K562 (cell line): ENCODE data around the gene NEMP1. TPM values are rescaled to one million over a fixed set of nuclear protein-coding genes. Genes with fewer than 3 reads are reported as not detected.
A peak's percentile ranks its signal among the peaks of the same experiment; 100 is the strongest.

ENCODE experiments used
- ATAC-seq: fragments of 200-7000 bp; cut with Tn5 transposase; 3 replicates; pipeline ENCODE4 v1.9.1; 2020; ENCODE audit warnings: moderate library complexity
- BruUV-seq: library from RNA; stranded (reverse); fragments of 400-500 nt; replicated peaks from 2 replicates; lab custom pipeline; 2021; lab: Mats Ljungman, UMichigan
- CTCF ChIA-PET: fragments of 300-600 bp; formaldehyde crosslinking; extraction: SDS; loops from one replicate; lab custom pipeline; 2021; ENCODE audit warnings: low intra/inter-chr PET ratio; lab: Yijun Ruan, JAX
- POLR2A ChIA-PET: fragments of 300-600, 350-650 bp; sonication (Branson Sonifier 250); formaldehyde crosslinking; extraction: SDS; loops from one replicate; lab custom pipeline; 2021; ENCODE audit warnings: antibody characterized with exemption, inconsistent platforms; lab: Yijun Ruan, JAX
- DNase-seq, 4 experiments: peaks; one replicate each; pipeline versions ENCODE4 v3.0.0 to v3.0.0-alpha.2; 2011 to 2018; ENCODE audit warnings: low spot score in 3 of 4, mixed read lengths in 3 of 4; ENCODE audit errors: extremely low read depth in 1 of 4
- FAIRE-seq: peaks from 2 replicates; lab custom pipeline; 2011; peaks lifted over from hg19 to GRCh38; lab: Jason Lieb, UNC
- H2AFZ ChIP-seq: 2 replicates; pipeline ENCODE4 v1.6.0; 2011; ENCODE audit warnings: low read depth, low read length, control low read depth, inconsistent platforms
- H3K27ac ChIP-seq: fragments of 200-600 bp; 3 replicates; pipeline ENCODE4 v1.8.0; 2011; ENCODE audit warnings: low read depth, mild to moderate bottlenecking, control low read depth, inconsistent platforms, low read length, moderate library complexity, mixed read lengths; ENCODE audit errors: extremely low read depth
- H3K27me3 ChIP-seq, 2 experiments: fragments of 300-600 bp in 1 of 2; 2 replicates in 1 of 2; 3 replicates in 1 of 2; pipeline versions ENCODE4 v1.6.0 to v1.8.0; 2011; ENCODE audit warnings: inconsistent platforms in 2 of 2, low read length in 2 of 2, mild to moderate bottlenecking in 1 of 2, mixed read lengths in 1 of 2, moderate library complexity in 1 of 2; ENCODE audit not compliant: control insufficient read depth in 2 of 2, insufficient read depth in 2 of 2
- H3K36me3 ChIP-seq: fragments of 300-600 bp; 3 replicates; pipeline ENCODE4 v1.8.0; 2011; ENCODE audit warnings: mild to moderate bottlenecking, low read length, inconsistent platforms; ENCODE audit not compliant: control insufficient read depth, insufficient read depth
- H3K4me1 ChIP-seq, 2 experiments: fragments of 200-600 bp in 1 of 2; replicated peaks in 1 of 2; 2 replicates in 1 of 2; 3 replicates in 1 of 2; pipeline versions ENCODE4 v1.5.1 to v1.8.0; 2011; ENCODE audit warnings: inconsistent platforms in 2 of 2, low read length in 2 of 2, mild to moderate bottlenecking in 1 of 2, mixed read lengths in 1 of 2, moderate library complexity in 1 of 2; ENCODE audit not compliant: control insufficient read depth in 2 of 2, insufficient read depth in 2 of 2
- H3K4me2 ChIP-seq: 2 replicates; pipeline ENCODE4 v1.6.1; 2011; ENCODE audit warnings: low read length, control low read depth, inconsistent platforms, mixed read lengths; ENCODE audit not compliant: insufficient read depth
- H3K4me3 ChIP-seq: fragments of 200-600 bp; sonication (generic), shearing (Covaris generic); 2 replicates; pipeline ENCODE4 v1.5.1; 2016; ENCODE audit warnings: control low read depth, inconsistent platforms
- H3K79me2 ChIP-seq: fragments of 200-600 bp; 3 replicates; pipeline ENCODE4 v1.8.0; 2011; ENCODE audit warnings: low read length, inconsistent platforms; ENCODE audit not compliant: control insufficient read depth, insufficient read depth
- H3K9ac ChIP-seq, 2 experiments: 2 replicates each; pipeline versions ENCODE4 v1.6.0 to v1.6.1; 2011; ENCODE audit warnings: low read depth in 2 of 2, low read length in 2 of 2, control low read depth in 1 of 2, inconsistent platforms in 1 of 2, mild to moderate bottlenecking in 1 of 2, mixed read lengths in 1 of 2; ENCODE audit not compliant: insufficient read depth in 1 of 2
- H3K9me1 ChIP-seq: one replicate; pipeline ENCODE4 v1.6.0; 2011; ENCODE audit warnings: inconsistent platforms, mild to moderate bottlenecking, low read length, moderate library complexity; ENCODE audit not compliant: control insufficient read depth, insufficient read depth
- H3K9me3 ChIP-seq: replicated peaks from 2 replicates; pipeline ENCODE4 v1.5.1; 2011; ENCODE audit warnings: low read depth, low read length, inconsistent platforms; ENCODE audit not compliant: control insufficient read depth, insufficient read depth
- H4K20me1 ChIP-seq: replicated peaks from 2 replicates; pipeline ENCODE4 v1.6.1; 2011; ENCODE audit warnings: low read length, inconsistent platforms, mixed read lengths; ENCODE audit not compliant: control insufficient read depth, insufficient read depth
- BRD4 ChIP-seq: fragments of 200-600 bp; sonication (generic); IDR thresholded peaks from 2 replicates; pipeline ENCODE4 v1.6.1; 2017; ENCODE audit warnings: inconsistent platforms
- NEUROD1 ChIP-seq: fragments of 150-350 bp; IDR thresholded peaks from 2 replicates; pipeline ENCODE4 v1.6.1; 2014; ENCODE audit warnings: borderline replicate concordance, low read length, low read depth; ENCODE audit not compliant: partially characterized antibody
- POLR2AphosphoS5 ChIP-seq: IDR thresholded peaks from 2 replicates; pipeline ENCODE4 v1.6.1; 2011; ENCODE audit warnings: mild to moderate bottlenecking, low read depth, low read length, moderate library complexity; ENCODE audit not compliant: control insufficient read depth, insufficient read depth
- POLR2G ChIP-seq: fragments of 200-400 bp; formaldehyde crosslinking; IDR thresholded peaks from 2 replicates; pipeline ENCODE4 v1.6.1; 2017; ENCODE audit warnings: low read depth, mild to moderate bottlenecking, antibody characterized with exemption, low read length, moderate library complexity
- ZBTB7A ChIP-seq: IDR thresholded peaks from 2 replicates; pipeline ENCODE4 v1.6.1; 2011; ENCODE audit warnings: low read depth, mild to moderate bottlenecking, low read length, moderate library complexity, borderline replicate concordance; ENCODE audit not compliant: control insufficient read depth
- WGBS: fragments of 100-300 bp; shearing (Covaris generic); methylation state at CpG from one replicate; pipeline ENCODE4 v1.1.6; 2016; ENCODE audit warnings: low coverage, mixed read lengths; ENCODE audit not compliant: insufficient coverage; ENCODE audit errors: missing lambda C conversion rate; 5-methylcytosine and 5-hydroxymethylcytosine counted together
- in situ Hi-C: fragments of 300-500 bp; cut with MboI; formaldehyde crosslinking; loops from 4 replicates; pipeline ENCODE4 v1.15.0; 2018; ENCODE audit warnings: inconsistent platforms, mixed read lengths
- intact Hi-C: fragments of 100-400 bp; cut with micrococcal nuclease; formaldehyde crosslinking; loops from 2 replicates; pipeline ENCODE4 v1.14.2; 2022
- polyA plus RNA-seq, 8 experiments: library from polyadenylated mRNA; depleted of rRNA in 4 of 8; stranded (reverse) in 5 of 8; unstranded in 3 of 8; fragments of >200 nt; fragmentation: Nextera tagmentation in 2 of 8; fragmentation: Illumina TruSeq in 1 of 8; extraction: Ambion mirVana in 2 of 8; extraction: Trizol in 1 of 8; gene quantifications; 2 replicates each; pipeline versions ENCODE4 v1.2.1 to v1.2.3, GENCODE V29; 2011 to 2014; ENCODE audit warnings: inconsistent platforms in 1 of 8, missing spikeins in 1 of 8
- total RNA-seq, 7 experiments: library from RNA; depleted of rRNA in 6 of 7; stranded (reverse); fragments of >200 nt in 6 of 7; fragmentation: Illumina TruSeq in 2 of 7; extraction: Trizol in 2 of 7; gene quantifications; 2 replicates each; pipeline versions ENCODE4 v1.2.1 to v1.2.3, GENCODE V29; 2011 to 2021; ENCODE audit warnings: low replicate concordance in 1 of 7
- TF ChIP-seq, protein P1 (sequence below): sonication (generic); formaldehyde crosslinking; IDR thresholded peaks from 2 replicates; pipeline ENCODE4 v1.8.0; 2022; ENCODE audit warnings: missing genetic modification reagents, mild to moderate bottlenecking, borderline replicate concordance
- TF ChIP-seq, protein P2 (sequence below): IDR thresholded peaks from 2 replicates; pipeline ENCODE4 v1.6.1; 2011; ENCODE audit warnings: borderline replicate concordance, low read depth, mild to moderate bottlenecking, moderate library complexity, low read length; ENCODE audit not compliant: insufficient read depth, poor library complexity, severe bottlenecking
- TF ChIP-seq, protein P3 (sequence below): fragments of 450-650 bp; IDR thresholded peaks from 2 replicates; pipeline ENCODE4 v1.6.1; 2018; ENCODE audit not compliant: partially characterized antibody

Gene NEMP1
- total and polyA plus RNA-seq, 9 of the 15 experiments (the other 6 are each of a cell fraction or from before 2014, with no cell fraction given): 9.5 to 82.2 (median 41.2) TPM

GRCh38 chr12:57094208-57095160 lies 15.9 kb upstream of the NEMP1 start:
- FAIRE-seq: no peak
- DNase-seq: no peak
- Histone ChIP-seq H4K20me1 (peaks cover 5% of the 10 kb centered on the region), H3K27me3 (no peaks in the 10 kb centered on the region; a peak in 1 of 5 replicates), H3K79me2 (peaks cover 33% of the 10 kb centered on the region), H3K9me1 (no peaks in the 10 kb centered on the region), H3K9ac (peak overlapping the region; percentile 33 to 84; a peak in 3 of 4 replicates), H2AFZ (no peak overlapping the region), H3K4me2 (peak overlapping the region; percentile 51), H3K36me3 (peaks cover 80% of the 10 kb centered on the region), H3K27ac (peak overlapping the region; percentile 62; the same call in 2 of the 3 replicates), H3K4me1 (peaks cover 42 to 65% of the 10 kb centered on the region in 2 experiments), H3K4me3 (no peak overlapping the region), H3K9me3 (no peaks in the 10 kb centered on the region)
- 88% methylated on average over 11 of the region's 15 CpGs for WGBS
- BruUV-seq: no TSS peak
- intact Hi-C loops (no loop called here), in situ Hi-C loops (no loop called here)
- CTCF ChIA-PET: interaction anchor here (0.7 to 3.0 kb wide), 2 partner anchors 22 to 25 kb away, joined by 3 to 27 read pairs; no protein-coding TSS in a partner anchor
- POLR2A ChIA-PET: interaction anchor here (0.6 to 4.3 kb wide), 4 partner anchors 16 to 146 kb away, joined by 3 to 18 read pairs (median 6); partner anchors contain the start of genes NEMP1 and STAT6
- ATAC-seq: no peak
- TF ChIP-seq POLR2G (peak; percentile 32; the same call in 1 of the 2 replicates), BRD4 (no peak), NEUROD1 (no peak), POLR2AphosphoS5 (peak; percentile 51; the same call in 1 of the 2 replicates), ZBTB7A (peak; percentile 45; the same call in 1 of the 2 replicates)
- TF ChIP-seq, protein P1, sequence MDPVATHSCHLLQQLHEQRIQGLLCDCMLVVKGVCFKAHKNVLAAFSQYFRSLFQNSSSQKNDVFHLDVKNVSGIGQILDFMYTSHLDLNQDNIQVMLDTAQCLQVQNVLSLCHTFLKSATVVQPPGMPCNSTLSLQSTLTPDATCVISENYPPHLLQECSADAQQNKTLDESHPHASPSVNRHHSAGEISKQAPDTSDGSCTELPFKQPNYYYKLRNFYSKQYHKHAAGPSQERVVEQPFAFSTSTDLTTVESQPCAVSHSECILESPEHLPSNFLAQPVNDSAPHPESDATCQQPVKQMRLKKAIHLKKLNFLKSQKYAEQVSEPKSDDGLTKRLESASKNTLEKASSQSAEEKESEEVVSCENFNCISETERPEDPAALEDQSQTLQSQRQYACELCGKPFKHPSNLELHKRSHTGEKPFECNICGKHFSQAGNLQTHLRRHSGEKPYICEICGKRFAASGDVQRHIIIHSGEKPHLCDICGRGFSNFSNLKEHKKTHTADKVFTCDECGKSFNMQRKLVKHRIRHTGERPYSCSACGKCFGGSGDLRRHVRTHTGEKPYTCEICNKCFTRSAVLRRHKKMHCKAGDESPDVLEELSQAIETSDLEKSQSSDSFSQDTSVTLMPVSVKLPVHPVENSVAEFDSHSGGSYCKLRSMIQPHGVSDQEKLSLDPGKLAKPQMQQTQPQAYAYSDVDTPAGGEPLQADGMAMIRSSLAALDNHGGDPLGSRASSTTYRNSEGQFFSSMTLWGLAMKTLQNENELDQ (CRISPR knock-in tag): no peak
- TF ChIP-seq, protein P2, sequence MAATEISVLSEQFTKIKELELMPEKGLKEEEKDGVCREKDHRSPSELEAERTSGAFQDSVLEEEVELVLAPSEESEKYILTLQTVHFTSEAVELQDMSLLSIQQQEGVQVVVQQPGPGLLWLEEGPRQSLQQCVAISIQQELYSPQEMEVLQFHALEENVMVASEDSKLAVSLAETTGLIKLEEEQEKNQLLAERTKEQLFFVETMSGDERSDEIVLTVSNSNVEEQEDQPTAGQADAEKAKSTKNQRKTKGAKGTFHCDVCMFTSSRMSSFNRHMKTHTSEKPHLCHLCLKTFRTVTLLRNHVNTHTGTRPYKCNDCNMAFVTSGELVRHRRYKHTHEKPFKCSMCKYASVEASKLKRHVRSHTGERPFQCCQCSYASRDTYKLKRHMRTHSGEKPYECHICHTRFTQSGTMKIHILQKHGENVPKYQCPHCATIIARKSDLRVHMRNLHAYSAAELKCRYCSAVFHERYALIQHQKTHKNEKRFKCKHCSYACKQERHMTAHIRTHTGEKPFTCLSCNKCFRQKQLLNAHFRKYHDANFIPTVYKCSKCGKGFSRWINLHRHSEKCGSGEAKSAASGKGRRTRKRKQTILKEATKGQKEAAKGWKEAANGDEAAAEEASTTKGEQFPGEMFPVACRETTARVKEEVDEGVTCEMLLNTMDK: no peak
- TF ChIP-seq, protein P3, sequence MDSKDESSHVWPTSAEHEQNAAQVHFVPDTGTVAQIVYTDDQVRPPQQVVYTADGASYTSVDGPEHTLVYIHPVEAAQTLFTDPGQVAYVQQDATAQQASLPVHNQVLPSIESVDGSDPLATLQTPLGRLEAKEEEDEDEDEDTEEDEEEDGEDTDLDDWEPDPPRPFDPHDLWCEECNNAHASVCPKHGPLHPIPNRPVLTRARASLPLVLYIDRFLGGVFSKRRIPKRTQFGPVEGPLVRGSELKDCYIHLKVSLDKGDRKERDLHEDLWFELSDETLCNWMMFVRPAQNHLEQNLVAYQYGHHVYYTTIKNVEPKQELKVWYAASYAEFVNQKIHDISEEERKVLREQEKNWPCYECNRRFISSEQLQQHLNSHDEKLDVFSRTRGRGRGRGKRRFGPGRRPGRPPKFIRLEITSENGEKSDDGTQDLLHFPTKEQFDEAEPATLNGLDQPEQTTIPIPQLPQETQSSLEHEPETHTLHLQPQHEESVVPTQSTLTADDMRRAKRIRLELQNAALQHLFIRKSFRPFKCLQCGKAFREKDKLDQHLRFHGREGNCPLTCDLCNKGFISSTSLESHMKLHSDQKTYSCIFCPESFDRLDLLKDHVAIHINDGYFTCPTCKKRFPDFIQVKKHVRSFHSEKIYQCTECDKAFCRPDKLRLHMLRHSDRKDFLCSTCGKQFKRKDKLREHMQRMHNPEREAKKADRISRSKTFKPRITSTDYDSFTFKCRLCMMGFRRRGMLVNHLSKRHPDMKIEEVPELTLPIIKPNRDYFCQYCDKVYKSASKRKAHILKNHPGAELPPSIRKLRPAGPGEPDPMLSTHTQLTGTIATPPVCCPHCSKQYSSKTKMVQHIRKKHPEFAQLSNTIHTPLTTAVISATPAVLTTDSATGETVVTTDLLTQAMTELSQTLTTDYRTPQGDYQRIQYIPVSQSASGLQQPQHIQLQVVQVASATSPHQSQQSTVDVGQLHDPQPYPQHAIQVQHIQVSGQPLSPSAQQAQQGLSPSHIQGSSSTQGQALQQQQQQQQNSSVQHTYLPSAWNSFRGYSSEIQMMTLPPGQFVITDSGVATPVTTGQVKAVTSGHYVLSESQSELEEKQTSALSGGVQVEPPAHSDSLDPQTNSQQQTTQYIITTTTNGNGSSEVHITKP: no peak
